Testis (tissue), 2 donors: ENCODE measurements around the gene EML2.

ENCODE experiments used
- CTCF ChIP-seq, 3 experiments: fragments of 450-650 bp in 2 of 3; fragments of 200-600 bp in 1 of 3; sonication (generic) in 1 of 3; IDR thresholded peaks; one replicate each; pipeline ENCODE4 v1.5.1; 2016 to 2019; ENCODE audit warnings: antibody characterized with exemption in 3 of 3, mild to moderate bottlenecking in 2 of 3, moderate library complexity in 1 of 3
- POLR2A ChIP-seq: fragments of 450-650 bp; IDR thresholded peaks from one replicate; pipeline ENCODE4 v1.6.1; 2017; ENCODE audit warnings: antibody characterized with exemption, mild to moderate bottlenecking, moderate library complexity

- no peak for TF ChIP-seq CTCF (IDR thresholded peaks at IDR 0.05)
- TF ChIP-seq POLR2A: no peak
These were observed 79.2 kb downstream of the EML2 start for GRCh38 chr19:45560038-45560437.
